Stomach (tissue), 4 donors: Measurements from ENCODE around the gene STARD8.

Source experiments
- POLR2A ChIP-seq, 4 donors: fragments of 450-650 bp; IDR thresholded peaks; one replicate each; pipeline ENCODE4 v1.6.1; 2016; ENCODE audit warnings: antibody characterized with exemption in 4 of 4, control low read depth in 2 of 4, mild to moderate bottlenecking in 1 of 4, moderate library complexity in 1 of 4
- POLR2AphosphoS5 ChIP-seq, 3 donors: sonication (generic); formaldehyde crosslinking; IDR thresholded peaks; one replicate each; pipeline ENCODE4 v1.6.1; 2016; ENCODE audit warnings: antibody characterized with exemption in 3 of 3
- TF ChIP-seq, protein P1 (sequence below), 7 experiments: fragments of 450-650 bp in 4 of 7; fragments of 200-600 bp in 3 of 7; sonication (generic) in 3 of 7; IDR thresholded peaks; one replicate each; pipeline ENCODE4 v1.5.1; 2016 to 2019; ENCODE audit warnings: antibody characterized with exemption in 7 of 7, control low read depth in 2 of 7, mild to moderate bottlenecking in 1 of 7

DNA sequence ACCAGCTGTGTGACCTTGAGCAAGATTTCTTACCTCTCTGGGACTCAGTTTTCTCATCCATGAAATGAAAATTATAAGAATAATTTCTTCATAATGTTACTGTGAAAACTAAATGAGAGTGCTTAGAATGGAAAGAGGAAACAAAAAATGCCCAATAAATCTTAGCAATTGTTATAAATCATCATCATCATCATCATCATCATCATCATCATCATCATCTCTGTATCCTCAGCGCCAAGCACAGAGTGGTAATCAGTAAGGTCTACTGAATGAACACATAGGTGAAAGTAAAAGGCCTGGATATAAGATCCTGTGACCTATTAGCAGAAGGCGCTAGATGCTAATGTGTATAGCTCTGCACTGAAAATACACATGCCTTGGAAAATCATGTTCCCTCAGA is 6.8 kb upstream of the STARD8 start:
- TF ChIP-seq POLR2A (IDR thresholded peaks at IDR 0.05), result no peak
- TF ChIP-seq, protein P1, sequence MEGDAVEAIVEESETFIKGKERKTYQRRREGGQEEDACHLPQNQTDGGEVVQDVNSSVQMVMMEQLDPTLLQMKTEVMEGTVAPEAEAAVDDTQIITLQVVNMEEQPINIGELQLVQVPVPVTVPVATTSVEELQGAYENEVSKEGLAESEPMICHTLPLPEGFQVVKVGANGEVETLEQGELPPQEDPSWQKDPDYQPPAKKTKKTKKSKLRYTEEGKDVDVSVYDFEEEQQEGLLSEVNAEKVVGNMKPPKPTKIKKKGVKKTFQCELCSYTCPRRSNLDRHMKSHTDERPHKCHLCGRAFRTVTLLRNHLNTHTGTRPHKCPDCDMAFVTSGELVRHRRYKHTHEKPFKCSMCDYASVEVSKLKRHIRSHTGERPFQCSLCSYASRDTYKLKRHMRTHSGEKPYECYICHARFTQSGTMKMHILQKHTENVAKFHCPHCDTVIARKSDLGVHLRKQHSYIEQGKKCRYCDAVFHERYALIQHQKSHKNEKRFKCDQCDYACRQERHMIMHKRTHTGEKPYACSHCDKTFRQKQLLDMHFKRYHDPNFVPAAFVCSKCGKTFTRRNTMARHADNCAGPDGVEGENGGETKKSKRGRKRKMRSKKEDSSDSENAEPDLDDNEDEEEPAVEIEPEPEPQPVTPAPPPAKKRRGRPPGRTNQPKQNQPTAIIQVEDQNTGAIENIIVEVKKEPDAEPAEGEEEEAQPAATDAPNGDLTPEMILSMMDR (IDR thresholded peaks at IDR 0.05), result no peak
- no peak for TF ChIP-seq POLR2AphosphoS5 (IDR thresholded peaks at IDR 0.05)
